Occipital lobe (tissue), 2 donors: ENCODE data around the gene EPAS1. TPM values are rescaled to one million over a fixed set of nuclear protein-coding genes. Genes with fewer than 3 reads are reported as not detected.
"Not testable (repeated sequence)": the region's sequence is repeated elsewhere in the genome, so short reads cannot be mapped to it uniquely, and the experiment has no call there.

Experiments used
- DNase-seq: peaks from one replicate; lab custom pipeline; 2025; lab: John Stamatoyannopoulos, UW
- total RNA-seq: library from RNA; depleted of rRNA; stranded (reverse); fragments of >200 nt; gene quantifications from one replicate; pipeline ENCODE4 v1.2.3, GENCODE V29; 2014

The EPAS1 gene
- total RNA-seq, 1 donor from 2014 or later: 6.1 TPM

DNA sequence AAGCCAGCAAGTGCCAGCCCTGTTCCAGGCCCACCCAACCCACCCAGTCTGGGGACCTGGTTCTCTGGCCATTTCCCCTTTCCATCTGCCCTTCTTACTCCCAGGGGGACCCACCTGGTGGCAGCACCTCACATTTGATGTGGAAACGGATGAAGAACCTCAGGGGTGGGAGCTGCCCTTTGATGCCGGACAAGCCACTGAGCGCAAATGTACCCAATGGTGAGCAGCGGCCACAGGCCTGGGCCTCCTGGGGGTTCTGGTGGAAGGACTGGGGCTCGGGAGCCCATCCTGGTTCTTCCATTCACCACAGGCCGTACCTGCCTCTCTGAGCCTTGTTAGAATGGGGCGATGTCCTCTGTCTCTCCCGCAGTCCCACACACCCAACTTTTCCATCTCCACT, 84.7 kb downstream of the EPAS1 start:
- no peak for DNase-seq

- no peak for DNase-seq
Measured at GRCh38 chr2:46382331-46383112, 85.3 kb downstream of the EPAS1 start.

DNA sequence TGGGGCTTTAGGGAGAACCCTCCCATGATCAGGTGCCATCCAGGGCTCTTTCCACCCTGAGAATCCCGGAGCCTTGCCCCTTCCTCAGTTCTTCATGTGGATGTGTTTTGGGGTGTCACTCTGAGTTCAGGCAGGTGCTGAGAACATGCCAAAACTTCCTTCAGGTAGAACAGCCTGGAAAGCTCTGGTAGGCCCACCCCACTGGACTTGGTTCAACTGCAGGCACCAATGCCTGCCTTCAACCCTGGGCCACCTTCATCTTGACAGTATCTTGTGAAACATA, 85.8 kb downstream of the EPAS1 start:
- DNase-seq: no peak

DNA sequence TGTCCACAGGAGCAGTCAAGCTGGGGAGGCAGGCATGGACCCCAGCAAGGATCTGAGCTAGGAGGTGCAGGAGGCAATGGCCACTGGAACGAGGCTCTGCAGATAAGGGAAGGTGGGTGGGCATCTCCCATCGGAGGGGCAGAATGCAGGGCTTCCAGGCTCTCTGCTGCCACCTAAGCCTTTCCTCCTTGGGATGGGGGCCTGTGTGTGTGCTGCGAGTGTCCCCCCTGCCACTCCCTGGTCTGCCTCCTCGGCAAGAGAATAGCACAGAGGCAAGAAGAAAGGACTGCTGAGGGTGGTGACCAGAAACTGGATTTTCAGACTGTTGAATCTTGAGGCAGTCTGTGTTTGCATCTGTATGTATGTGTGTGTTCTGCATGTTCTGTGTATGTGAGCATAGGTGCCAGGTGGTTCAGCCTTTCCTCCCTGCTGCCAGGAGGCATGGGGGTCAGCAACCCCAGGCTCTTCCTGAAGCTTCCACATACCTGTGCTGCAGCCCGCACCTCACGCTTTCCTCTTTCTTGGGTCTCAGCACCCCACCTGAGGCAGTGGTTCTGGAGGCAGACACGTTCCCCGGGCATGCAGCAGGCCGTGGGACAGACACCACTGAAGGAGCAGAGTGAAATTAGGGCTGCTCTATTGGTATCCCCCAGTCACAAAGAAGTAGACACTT, 86.7 kb downstream of the EPAS1 start:
- no peak for DNase-seq

DNA sequence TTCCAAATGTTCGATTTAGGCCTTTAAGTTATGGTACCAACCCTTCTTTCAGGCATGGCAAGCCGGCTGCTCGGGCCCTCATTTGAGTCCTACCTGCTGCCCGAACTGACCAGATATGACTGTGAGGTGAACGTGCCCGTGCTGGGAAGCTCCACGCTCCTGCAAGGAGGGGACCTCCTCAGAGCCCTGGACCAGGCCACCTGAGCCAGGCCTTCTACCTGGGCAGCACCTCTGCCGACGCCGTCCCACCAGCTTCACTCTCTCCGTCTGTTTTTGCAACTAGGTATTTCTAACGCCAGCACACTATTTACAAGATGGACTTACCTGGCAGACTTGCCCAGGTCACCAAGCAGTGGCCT, 87.2 kb downstream of the EPAS1 start:
- no peak for DNase-seq

DNA sequence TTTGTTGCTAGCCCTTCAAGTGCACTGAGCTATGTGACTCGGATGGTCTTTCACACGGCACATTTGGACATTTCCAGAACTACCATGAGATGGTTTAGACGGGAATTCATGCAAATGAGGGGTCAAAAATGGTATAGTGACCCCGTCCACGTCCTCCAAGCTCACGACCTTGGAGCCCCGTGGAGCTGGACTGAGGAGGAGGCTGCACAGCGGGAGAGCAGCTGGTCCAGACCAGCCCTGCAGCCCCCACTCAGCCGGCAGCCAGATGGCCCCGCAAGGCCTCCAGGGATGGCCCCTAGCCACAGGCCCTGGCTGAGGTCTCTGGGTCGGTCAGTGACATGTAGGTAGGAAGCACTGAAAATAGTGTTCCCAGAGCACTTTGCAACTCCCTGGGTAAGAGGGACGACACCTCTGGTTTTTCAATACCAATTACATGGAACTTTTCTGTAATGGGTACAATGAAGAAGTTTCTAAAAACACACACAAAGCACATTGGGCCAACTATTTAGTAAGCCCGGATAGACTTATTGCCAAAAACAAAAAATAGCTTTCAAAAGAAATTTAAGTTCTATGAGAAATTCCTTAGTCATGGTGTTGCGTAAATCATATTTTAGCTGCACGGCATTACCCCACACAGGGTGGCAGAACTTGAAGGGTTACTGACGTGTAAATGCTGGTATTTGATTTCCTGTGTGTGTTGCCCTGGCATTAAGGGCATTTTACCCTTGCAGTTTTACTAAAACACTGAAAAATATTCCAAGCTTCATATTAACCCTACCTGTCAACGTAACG, 88.8 kb downstream of the EPAS1 start:
- no peak for DNase-seq

DNA sequence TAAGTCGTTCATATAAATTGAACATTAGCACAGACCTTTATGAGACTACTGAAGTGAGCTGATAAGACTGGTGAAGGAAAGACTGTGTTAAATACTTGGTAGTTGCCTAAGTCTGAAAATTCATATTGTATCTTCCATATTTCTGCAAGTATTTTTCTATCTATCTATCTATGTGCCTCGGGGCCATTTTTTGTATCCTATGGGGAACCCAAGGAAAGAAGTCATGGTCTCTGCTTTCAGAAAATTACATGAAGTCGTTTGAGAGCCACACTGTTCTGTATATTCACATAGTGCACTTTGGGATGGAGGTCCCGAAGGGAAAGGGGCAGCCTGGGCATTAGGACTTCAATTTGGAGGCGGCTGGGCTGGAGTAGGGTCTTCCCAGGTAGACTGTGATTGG, 89.6 kb downstream of the EPAS1 start:
- DNase-seq: no peak

GRCh38 chr2:46387292-46387691, 90.1 kb downstream of the EPAS1 start:
- DNase-seq: no peak

DNA sequence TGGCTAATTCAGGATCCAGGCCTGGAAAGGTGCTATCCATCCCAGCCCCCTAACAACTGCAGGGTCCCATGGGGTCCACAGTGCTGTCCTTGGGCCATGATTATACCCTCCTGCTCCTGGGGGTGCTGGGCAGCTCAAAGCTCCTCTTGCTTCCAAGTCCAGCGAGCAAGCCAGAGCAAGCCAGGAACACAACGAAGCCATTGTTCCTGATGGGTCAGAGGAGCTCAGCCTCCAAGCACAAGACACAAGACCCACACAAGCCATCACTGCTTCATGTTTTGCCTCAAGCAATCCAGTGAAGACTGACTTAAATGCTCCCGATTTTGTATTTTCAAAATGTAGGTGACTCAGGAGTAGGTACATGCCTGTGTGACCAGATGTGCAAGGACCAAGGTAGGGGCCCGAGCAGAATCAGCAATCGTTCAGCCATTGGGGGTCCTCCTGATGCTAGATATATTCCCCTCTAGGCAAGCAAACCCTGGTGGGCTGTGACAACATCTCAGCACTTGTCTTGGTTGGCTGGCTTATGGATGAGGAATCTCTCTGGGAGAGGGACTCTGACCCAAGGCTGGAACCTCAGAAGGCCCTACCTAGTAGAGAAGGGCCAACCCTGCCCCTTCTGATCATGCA, 90.8 kb downstream of the EPAS1 start:
- DNase-seq: peak; percentile 21

GRCh38 chr2:46388881-46389280, 91.7 kb downstream of the EPAS1 start:
- DNase-seq: no peak

GRCh38 chr2:46389417-46389916, 92.3 kb downstream of the EPAS1 start:
- no peak for DNase-seq

GRCh38 chr2:46390036-46390435, 92.8 kb downstream of the EPAS1 start:
- no peak for DNase-seq

DNA sequence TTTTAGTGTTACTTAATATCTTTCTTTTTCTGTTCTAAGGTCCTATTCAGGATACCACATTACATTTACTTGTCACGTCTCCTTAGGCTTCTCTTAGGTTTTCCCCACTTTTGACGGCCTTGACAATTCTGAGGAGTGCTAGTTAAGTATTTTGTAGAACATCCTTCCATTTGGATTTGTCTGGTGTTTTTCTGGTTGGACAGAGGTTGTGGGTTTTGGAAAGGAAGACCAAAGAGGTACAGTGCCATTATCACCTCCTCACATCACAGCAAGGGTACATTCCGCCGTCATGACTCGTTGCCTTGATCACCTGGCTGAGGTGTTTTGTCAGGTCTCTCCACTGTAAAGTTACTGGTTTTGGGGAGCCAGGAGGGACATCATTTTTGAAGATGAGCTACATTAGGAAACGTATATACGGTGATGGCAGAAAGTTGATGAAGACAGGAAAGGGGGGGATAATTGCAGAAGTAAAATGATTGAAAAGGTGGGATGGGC, 93.7 kb downstream of the EPAS1 start:
- no peak for DNase-seq

GRCh38 chr2:46392561-46393346, 95.5 kb downstream of the EPAS1 start:
- no peak for DNase-seq

DNA sequence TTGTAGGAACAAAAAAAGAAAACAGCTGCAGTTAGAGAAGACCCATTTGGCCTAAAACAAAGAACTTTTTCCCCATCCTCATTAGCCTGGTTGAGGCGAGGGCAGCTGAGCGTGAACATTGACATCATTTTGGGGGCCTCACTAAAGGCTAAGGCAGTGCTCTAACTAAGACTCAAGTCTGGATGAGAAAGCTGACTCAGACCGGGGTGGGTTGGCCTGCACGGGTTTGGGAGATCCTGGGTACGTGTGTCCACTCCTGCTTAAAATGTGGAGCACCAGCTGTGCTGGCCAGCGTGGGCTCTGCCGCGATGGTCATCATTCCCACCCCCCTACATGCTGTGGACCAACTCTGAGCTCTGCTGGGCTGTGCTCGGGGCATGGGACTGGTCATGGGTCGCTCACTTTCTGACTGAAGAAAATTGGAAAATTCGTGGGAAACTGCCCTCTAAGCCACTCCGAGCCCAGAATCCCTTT, 96.2 kb downstream of the EPAS1 start:
- no peak for DNase-seq

- DNase-seq: no peak
Measured at GRCh38 chr2:46393865-46394264, 96.7 kb downstream of the EPAS1 start.

DNA sequence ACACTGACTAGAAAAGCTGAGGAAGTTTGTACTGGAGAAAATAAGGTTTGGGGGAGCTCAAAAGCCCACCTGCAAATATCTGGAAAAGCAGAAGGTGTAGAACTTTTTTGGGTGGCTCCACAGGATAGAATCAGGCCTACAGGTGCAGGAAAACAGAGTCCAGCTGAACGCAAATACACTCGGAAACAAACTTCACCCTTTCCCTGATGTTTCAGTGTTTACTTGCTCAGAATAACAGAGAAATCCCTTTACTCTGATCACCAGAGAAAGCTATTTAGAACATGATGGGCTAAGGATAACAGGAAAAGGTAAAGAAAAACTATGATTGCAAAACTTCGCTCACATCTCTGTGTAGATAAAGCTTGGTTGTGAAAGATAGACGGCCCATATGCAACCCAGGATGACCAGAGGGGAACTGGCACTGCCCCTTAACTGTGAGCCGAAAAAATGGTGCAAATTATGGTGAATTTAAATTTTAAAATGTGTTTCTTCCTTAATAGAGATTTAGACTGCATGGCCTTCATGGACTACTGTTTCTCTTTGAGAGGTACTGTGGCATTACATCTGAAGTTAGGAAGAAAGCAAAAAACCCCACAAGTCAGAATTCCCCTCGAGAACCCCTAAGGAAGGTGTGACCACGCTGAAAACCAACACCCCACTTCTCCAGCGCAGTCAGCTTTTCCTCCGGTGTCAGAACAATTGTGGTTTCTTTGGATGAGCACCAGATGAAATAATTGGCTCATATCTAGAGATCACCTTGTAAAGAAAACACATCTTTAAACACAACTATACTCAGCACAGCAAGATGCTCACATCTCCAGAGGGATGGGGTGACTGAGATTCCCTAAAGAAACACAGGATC, 97.7 kb downstream of the EPAS1 start:
- DNase-seq: no peak

- DNase-seq: not testable (repeated sequence)
Measured at GRCh38 chr2:46395730-46396129, 98.5 kb downstream of the EPAS1 start.

DNA sequence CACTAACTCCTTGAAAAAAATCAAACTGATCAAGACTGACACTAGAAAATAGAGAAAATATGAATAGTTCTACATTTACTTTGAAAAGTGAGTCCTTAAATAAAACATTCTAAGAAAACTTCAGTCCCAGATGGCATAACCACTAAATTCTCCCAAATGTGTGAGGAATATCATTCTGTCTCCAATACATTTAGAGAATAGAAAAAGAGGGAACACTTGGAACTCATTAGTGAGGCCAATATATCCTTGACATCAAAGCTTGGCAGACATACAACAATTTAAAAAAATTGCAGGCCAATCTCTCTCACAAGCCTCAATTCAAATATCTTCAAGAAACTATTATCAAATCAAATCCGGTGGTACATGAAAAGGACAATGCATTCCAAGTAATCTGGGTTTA, 102.8 kb downstream of the EPAS1 start:
- DNase-seq: no peak

- no peak for DNase-seq
Measured at GRCh38 chr2:46402874-46403273, 105.7 kb downstream of the EPAS1 start.
